ENCODE data around the gene OR10S1.
"Not testable (repeated sequence)": the region's sequence is repeated elsewhere in the genome, so short reads cannot be mapped to it uniquely, and the experiment has no call there.

Gene OR10S1

DNA sequence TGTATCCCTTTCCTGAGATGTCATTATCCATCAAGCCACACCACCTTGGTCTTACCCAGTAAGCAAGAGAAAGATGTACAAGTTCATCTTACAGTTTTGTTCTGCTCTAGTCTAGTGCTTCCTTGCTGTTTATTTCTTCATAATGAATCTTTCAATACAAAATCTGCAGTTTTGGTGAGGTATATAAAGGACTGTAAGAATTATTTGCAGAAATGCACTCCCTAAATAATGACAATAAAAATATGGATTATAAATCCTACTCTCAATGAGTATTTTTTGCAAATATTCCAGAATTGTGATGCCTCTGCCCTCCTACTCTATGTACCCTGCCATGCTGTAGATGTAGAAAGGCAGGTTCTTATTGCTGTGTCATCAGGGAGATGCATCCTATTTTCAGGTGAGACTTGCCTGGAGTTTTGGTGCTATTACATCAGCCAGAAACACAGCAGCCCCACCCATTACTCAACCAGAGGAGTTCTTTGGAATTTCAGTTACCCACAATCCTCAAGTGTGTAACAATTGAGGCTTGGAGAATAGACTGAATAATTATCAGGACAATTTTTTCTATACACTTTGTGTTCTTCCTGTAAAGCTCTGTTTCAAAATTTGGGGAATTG, at the start of gene OR10S1:
Gene OR10S1, minus strand, starts transcription at position 51 of the 617 bp plus-strand sequence. CDS start 117 bp downstream, outside the sequence.
- no peak for DNase-seq

- no peak for DNase-seq
These were observed 48.9 kb upstream of the OR10S1 start, which contains the start of gene OR10G8 for GRCh38 chr11:124026498-124026897. OR10G8 (plus strand) TSS chr11:124026798; CDS start chr11:124029623, 2,825 bp downstream.

GRCh38 chr11:124015837-124016236, 38.3 kb upstream of the OR10S1 start:
- DNase-seq, result not testable (repeated sequence)

GRCh38 chr11:124012697-124013096, 35.1 kb upstream of the OR10S1 start, which contains the start of gene OR10G4:
OR10G4 (plus strand) TSS chr11:124012997; CDS start chr11:124015575, 2,578 bp downstream.
- DNase-seq, result no peak

- no peak for DNase-seq
These were observed 17.5 kb upstream of the OR10S1 start, which contains the start of gene OR10G6 for GRCh38 chr11:123995119-123995518. OR10G6 (minus strand) TSS chr11:123995161; CDS start chr11:123995161, 0 bp downstream.

DNA sequence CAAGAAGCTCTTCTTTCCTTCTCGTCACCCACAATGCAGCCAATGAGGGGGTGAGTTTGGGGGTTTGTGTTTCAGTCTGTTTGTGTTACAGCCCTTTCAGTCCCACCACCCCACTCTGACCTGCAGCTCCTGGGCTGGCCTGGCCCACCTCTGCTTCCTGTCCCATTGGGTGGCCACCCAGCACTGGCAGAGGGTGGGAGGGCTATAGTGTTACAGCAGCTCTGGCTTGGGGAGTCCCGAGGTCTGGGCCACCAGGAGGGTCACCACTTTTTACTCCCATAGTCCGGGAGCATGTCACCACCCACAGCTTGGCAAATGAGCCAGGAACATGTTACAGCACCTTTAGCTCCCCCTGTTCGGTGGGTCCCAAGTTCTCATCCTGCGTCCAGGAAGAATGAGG, 1.7 kb upstream of the OR10S1 start:
- no peak for DNase-seq

- no peak for DNase-seq
These were observed 616 bp downstream of the OR10S1 start for GRCh38 chr11:123976770-123977560.

GRCh38 chr11:123973816-123974215, 3.8 kb downstream of the OR10S1 start:
- no peak for DNase-seq

DNA sequence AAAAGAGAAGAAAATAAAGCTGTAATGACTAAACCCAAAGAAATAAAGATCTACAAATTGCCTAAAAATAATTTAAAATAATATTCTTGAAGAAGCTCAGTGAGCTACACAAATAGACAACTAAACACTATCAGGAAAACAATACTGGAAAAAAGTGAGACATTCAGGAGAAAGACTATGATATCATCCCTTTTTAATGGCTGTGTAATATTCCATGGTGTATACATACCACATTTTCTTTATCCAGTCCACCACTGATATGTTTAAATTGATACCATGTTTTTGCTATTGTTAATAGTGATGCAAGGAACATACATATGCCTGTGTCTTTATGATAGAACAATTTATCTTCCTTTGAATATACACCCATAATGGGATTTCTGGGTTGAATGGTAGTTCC, 20.8 kb downstream of the OR10S1 start:
- no peak for DNase-seq

GRCh38 chr11:123945132-123945531, 32.4 kb downstream of the OR10S1 start:
- DNase-seq, result no peak

GRCh38 chr11:123943738-123944137, 33.8 kb downstream of the OR10S1 start, which contains the start of gene OR6T1:
OR6T1 (minus strand) TSS chr11:123943838; CDS start chr11:123943838, 0 bp downstream.
- no peak for DNase-seq

GRCh38 chr11:123942413-123942812, 35.2 kb downstream of the OR10S1 start:
- no peak for DNase-seq

GRCh38 chr11:123939317-123939716, 38.3 kb downstream of the OR10S1 start, which contains the start of gene OR4D5:
OR4D5 (plus strand) TSS chr11:123939617; CDS start chr11:123939617, 0 bp downstream.
- DNase-seq, result no peak

All from NCI-H1092 (cell line).